ENCODE measurements around the gene PPP2R5A.

DNA sequence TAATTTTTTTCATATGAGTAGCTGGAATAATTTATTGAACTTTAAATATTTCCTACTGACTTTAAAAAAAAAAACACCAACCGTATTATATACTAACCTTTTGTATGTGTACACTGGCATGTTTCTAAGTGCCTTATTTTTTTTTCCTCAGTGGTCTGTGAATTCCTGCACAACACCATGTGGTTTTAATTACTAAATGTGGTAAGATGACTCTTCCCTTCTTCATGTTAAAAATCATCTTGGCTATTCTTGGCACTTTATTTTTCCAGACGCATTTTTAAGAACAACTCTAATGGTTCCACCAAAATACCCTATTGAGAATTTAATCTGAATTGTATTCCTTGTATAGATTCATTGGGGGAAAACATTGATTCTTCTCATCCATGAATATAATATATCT is 28.4 kb downstream of the PPP2R5A start:
- no peak for TF ChIP-seq POLR2A (IDR thresholded peaks at IDR 0.05)
- TF ChIP-seq, protein P1, sequence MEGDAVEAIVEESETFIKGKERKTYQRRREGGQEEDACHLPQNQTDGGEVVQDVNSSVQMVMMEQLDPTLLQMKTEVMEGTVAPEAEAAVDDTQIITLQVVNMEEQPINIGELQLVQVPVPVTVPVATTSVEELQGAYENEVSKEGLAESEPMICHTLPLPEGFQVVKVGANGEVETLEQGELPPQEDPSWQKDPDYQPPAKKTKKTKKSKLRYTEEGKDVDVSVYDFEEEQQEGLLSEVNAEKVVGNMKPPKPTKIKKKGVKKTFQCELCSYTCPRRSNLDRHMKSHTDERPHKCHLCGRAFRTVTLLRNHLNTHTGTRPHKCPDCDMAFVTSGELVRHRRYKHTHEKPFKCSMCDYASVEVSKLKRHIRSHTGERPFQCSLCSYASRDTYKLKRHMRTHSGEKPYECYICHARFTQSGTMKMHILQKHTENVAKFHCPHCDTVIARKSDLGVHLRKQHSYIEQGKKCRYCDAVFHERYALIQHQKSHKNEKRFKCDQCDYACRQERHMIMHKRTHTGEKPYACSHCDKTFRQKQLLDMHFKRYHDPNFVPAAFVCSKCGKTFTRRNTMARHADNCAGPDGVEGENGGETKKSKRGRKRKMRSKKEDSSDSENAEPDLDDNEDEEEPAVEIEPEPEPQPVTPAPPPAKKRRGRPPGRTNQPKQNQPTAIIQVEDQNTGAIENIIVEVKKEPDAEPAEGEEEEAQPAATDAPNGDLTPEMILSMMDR (IDR thresholded peaks at IDR 0.05): no peak
